HG02840 (cell line): ENCODE data around the gene CDYL.
A peak's percentile ranks its signal among the peaks of the same experiment; 100 is the strongest.

Experiments used
- ATAC-seq: cut with Tn5 transposase; IDR thresholded peaks from one replicate; pipeline ENCODE4 v1.9.1; 2021; ENCODE audit warnings: mild to moderate bottlenecking, moderate library complexity, moderate number of reproducible peaks; ENCODE audit not compliant: unreplicated experiment, low FRiP score

The CDYL gene

GRCh38 chr6:4802312-4802935 is 26.2 kb downstream of the CDYL start:
- ATAC-seq: peak; percentile 56

- ATAC-seq: no peak
These were observed 27.1 kb downstream of the CDYL start for GRCh38 chr6:4803343-4803744.

GRCh38 chr6:4804095-4804494 is 27.9 kb downstream of the CDYL start:
- ATAC-seq: no peak

- no peak for ATAC-seq
These were observed 29.5 kb downstream of the CDYL start for GRCh38 chr6:4805553-4806336.

- no peak for ATAC-seq
These were observed 30.1 kb downstream of the CDYL start for GRCh38 chr6:4806337-4806725.

- no peak for ATAC-seq
These were observed 30.6 kb downstream of the CDYL start for GRCh38 chr6:4806791-4807190.

- ATAC-seq: no peak
These were observed 32.2 kb downstream of the CDYL start for GRCh38 chr6:4808396-4808795.

- no peak for ATAC-seq
These were observed 34.1 kb downstream of the CDYL start for GRCh38 chr6:4809999-4810918.

- no peak for ATAC-seq
These were observed 35.9 kb downstream of the CDYL start for GRCh38 chr6:4812068-4812467.

- ATAC-seq: no peak
These were observed 36.9 kb downstream of the CDYL start for GRCh38 chr6:4813055-4813454.

- no peak for ATAC-seq
These were observed 38.0 kb downstream of the CDYL start for GRCh38 chr6:4814212-4814611.

GRCh38 chr6:4814987-4815386 is 38.8 kb downstream of the CDYL start:
- ATAC-seq: no peak

- ATAC-seq: no peak
These were observed 39.4 kb downstream of the CDYL start for GRCh38 chr6:4815584-4815983.

GRCh38 chr6:4816904-4817303 is 40.7 kb downstream of the CDYL start:
- no peak for ATAC-seq

GRCh38 chr6:4817551-4817950 is 41.3 kb downstream of the CDYL start:
- ATAC-seq: no peak

- no peak for ATAC-seq
These were observed 42.2 kb downstream of the CDYL start for GRCh38 chr6:4818272-4818938.

GRCh38 chr6:4819706-4820283 is 43.6 kb downstream of the CDYL start:
- no peak for ATAC-seq

GRCh38 chr6:4820704-4821276 is 44.6 kb downstream of the CDYL start:
- no peak for ATAC-seq

- ATAC-seq: no peak
These were observed 46.3 kb downstream of the CDYL start for GRCh38 chr6:4822476-4822875.

- no peak for ATAC-seq
These were observed 52.0 kb downstream of the CDYL start for GRCh38 chr6:4828187-4828698.
